Measurements from ENCODE around the gene FRAS1. TPM values are rescaled to one million over a fixed set of nuclear protein-coding genes. Genes with fewer than 3 reads are reported as not detected.
"Not testable (repeated sequence)": the region's sequence is repeated elsewhere in the genome, so short reads cannot be mapped to it uniquely, and the experiment has no call there.

The FRAS1 gene, protein sequence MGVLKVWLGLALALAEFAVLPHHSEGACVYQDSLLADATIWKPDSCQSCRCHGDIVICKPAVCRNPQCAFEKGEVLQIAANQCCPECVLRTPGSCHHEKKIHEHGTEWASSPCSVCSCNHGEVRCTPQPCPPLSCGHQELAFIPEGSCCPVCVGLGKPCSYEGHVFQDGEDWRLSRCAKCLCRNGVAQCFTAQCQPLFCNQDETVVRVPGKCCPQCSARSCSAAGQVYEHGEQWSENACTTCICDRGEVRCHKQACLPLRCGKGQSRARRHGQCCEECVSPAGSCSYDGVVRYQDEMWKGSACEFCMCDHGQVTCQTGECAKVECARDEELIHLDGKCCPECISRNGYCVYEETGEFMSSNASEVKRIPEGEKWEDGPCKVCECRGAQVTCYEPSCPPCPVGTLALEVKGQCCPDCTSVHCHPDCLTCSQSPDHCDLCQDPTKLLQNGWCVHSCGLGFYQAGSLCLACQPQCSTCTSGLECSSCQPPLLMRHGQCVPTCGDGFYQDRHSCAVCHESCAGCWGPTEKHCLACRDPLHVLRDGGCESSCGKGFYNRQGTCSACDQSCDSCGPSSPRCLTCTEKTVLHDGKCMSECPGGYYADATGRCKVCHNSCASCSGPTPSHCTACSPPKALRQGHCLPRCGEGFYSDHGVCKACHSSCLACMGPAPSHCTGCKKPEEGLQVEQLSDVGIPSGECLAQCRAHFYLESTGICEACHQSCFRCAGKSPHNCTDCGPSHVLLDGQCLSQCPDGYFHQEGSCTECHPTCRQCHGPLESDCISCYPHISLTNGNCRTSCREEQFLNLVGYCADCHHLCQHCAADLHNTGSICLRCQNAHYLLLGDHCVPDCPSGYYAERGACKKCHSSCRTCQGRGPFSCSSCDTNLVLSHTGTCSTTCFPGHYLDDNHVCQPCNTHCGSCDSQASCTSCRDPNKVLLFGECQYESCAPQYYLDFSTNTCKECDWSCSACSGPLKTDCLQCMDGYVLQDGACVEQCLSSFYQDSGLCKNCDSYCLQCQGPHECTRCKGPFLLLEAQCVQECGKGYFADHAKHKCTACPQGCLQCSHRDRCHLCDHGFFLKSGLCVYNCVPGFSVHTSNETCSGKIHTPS (N-terminal part only)
- total RNA-seq = 1 to 10 TPM; 2.3 to 8.1 TPM
- long read RNA-seq, donor 1, partial matches to known transcripts = 1 of 6 reads
- long read RNA-seq, donor 1, other reads (novel, unspliced or antisense) = 5 of 6 reads
- long read RNA-seq, donor 2, partial matches to known transcripts = 1 of 1 reads
- long read RNA-seq, donor 2, other reads (novel, unspliced or antisense) = 0 of 1 reads

DNA sequence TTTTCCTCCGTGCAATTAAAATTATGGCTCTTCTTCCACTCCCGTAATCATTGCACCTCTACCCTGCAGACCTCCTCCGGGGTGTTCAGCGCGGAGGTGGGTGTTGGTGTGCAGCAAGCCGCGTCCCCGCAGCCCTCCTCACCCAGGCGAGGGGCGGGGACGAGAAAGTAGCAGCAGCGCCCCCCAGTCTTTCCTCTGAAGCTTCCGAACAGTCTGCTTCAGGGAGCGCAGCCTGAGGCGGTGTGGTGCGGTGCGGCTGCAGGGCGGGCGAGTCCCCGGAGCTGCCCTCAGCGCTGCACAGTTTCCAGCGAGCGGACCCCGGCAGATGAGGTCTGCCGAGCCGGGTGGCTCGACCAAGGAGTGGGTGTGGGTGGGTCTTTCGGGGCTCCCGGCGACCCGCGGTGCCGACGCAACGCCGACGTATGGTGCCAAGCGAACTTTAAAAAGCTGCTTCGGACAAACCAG lies at the start of gene FRAS1:
Gene FRAS1, plus strand, starts transcription at position 189 of the 465 bp plus-strand sequence. CDS start 687 bp downstream, outside the sequence.
- peak; percentile 74 for DNase-seq (ENCODE audit: low spot score)
- intact Hi-C loops (cut with DNase I) = no loop called here

DNA sequence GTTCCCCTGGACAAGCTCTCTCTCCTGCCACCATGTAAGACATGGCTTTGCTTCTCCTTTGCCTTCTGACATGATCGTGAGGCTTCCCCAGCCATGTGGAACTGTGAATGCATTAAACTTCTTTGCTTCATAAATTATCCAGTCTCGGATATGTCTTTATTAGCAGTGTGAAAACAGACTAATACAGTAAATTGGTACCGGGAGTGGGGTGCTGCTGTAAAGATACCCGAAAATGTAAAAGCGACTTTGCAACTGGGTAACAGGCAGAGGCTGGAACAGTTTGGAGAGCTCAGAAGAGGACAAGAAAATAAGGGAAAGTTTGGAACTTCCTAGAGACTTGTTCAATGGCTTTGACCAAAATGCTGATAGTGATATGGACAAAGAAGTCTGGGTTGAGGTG lies 46.1 kb upstream of the FRAS1 start:
- intact Hi-C loops (cut with DNase I); DNase-seq (ENCODE audit: low spot score): not testable (repeated sequence)

DNA sequence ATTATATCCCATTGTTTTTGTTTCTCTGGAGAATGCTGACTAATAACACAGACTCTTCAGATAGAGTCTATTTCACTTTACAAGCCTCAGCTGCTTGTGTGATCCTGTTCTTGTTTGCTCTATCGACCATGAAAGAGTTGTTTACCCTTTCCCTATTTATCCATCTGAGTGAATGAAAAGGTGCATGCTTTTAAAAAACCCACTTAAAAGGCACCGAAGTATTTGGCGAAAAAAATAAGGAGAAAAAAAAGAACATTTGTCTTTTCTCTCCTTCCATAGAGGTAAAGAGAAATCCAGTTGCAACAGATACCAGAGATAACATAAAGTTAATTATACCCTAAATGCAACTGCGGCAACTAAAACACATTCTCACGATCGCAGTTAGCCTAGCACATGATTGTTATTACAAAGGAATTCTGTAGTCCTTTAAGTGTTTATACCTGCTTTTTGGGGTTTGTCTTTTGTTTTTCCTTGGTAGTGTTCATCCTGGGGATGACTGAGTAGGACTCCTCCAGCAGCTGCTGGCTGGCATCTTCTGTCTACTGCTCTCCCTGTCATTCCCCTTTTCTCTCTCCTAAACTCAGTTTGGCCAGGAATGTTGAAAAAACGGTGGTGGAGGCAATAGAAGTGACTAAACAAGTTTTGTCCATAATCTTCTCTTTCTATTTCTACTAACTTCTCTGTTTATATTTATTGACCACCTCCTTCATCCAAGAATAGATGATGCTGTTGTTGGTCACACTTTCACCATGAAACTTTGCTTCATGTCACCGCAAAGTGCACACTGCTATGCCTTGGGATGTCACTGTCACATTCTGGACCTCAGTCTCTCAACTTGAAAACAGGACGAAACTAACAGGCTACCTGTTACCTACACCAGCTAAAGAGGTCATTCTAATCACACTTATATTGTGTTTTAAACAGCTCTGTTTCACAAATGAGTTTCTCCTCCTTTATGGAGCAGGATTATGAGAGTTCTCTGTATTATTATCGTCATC lies 41.9 kb upstream of the FRAS1 start:
- intact Hi-C loops (cut with DNase I) = no loop called here
- no peak for DNase-seq (ENCODE audit: low spot score)

DNA sequence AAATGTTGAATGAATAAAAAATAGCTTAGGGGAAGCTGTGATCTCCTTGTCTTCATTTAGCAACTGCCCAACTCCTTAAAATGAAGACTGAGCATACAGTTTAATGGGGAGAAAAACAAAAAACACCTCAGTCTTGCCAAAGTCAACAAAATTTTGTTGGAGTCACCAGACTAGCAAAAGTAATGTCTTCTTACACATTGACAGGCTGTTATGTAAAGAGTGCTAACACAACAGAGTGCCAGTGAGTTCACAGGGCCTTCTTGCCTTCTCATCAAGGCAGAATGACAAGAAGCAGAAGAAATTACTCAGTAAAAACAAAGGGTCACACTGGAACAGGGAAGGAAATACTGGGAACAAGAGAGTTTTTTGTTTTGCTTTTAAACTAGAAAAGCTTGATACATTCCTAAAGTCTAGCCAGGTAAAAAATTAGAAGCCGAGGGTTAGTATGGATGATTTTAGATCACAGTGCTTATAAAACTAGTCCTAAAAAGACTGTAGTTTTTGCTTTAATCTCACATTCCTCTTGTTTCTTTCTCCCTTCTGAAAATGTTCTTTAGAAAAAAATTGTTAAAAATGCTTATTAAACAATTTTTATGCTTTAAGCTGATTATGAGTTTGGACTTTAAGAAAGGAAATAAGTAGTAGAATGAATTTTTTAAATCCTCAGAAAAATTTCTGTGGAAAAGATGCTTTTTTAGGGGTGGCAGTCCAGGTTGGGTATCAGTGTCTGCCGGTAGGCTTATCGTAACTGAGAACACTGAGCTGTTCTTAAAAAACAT lies 38.7 kb upstream of the FRAS1 start:
- intact Hi-C loops (cut with DNase I) = no loop called here
- DNase-seq (ENCODE audit: low spot score) = no peak

DNA sequence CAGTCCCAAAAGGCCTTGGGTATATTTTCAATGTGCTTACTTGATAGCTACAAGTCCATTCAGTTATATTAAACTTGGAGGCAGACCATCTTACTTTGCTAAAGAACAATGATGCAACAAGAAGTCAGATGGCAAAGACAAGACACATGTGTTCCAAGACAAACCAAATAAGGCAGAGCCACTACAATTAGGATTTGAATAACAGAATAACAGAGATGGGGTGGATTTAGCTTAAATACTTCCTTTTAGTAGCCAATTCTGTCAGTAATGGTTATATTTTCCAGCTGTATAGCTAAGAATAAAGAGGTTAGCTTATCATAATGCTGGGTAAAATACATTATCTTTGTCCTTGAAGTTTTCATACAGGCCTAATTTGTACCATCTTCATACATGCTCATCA lies 37.7 kb upstream of the FRAS1 start:
- no peak for DNase-seq (ENCODE audit: low spot score)
- intact Hi-C loops (cut with DNase I) = no loop called here

DNA sequence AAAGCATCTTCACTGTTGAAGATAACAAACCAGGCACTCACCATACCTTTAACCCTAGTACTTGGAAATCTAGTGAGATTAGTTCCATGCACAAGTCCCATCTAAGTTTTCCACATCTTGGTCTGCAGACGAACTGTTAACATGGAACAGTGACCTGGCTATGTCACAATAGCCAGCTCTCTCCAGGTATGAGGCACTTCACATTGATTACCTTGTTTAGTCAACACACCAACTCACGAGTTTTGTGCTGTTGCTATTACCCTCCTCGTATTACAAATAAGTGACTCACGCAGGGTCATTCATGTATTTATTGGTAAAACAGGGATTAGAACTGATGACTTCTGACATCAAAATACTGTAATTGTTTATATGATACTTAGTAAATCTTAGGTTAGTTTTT lies 36.4 kb upstream of the FRAS1 start:
- intact Hi-C loops (cut with DNase I) = no loop called here

DNA sequence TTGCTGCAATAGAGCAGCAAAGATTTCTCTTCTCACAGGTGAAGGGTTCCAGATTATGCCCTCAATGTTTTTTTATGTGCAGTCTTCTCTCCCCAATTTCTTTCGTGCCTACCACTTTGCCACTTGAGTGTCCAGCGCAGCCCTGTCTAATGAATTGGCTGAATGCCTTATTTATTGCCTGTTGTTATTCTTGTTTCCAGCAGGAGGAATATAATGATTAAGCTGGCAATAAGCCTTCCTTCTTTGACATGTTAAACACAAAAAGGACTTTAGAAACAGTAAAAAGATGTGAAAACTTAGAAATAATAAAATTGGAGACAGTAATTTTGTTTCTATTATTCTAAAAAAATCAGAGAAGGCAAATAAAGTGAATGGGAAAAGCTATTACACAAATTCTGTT lies 34.6 kb upstream of the FRAS1 start:
- intact Hi-C loops (cut with DNase I) = no loop called here

More for the DNA sequence above, 36.4 kb upstream of the FRAS1 start:
- no peak for DNase-seq (ENCODE audit: low spot score)

DNA sequence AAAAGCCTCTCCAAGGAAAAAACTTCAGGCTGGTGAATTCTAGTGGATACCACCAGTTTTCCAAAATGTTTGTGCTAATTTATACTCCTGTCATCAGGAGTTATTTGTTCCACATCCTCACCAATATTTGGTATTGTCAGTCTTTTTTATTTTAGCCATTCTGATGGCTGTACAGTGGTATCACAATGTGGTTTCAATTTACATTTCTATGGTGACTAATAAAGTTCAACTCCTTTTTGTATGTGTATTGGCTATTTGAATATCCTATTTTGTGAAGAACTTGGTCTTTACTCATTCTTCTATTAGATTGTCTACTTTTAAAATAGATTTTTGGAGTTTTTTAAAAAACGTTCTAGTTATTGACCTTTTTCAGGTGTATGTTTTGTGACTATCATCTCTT lies 33.0 kb upstream of the FRAS1 start:
- no peak for DNase-seq (ENCODE audit: low spot score)
- intact Hi-C loops (cut with DNase I) = no loop called here

More for the DNA sequence above, 34.6 kb upstream of the FRAS1 start:
- DNase-seq (ENCODE audit: low spot score) = no peak

DNA sequence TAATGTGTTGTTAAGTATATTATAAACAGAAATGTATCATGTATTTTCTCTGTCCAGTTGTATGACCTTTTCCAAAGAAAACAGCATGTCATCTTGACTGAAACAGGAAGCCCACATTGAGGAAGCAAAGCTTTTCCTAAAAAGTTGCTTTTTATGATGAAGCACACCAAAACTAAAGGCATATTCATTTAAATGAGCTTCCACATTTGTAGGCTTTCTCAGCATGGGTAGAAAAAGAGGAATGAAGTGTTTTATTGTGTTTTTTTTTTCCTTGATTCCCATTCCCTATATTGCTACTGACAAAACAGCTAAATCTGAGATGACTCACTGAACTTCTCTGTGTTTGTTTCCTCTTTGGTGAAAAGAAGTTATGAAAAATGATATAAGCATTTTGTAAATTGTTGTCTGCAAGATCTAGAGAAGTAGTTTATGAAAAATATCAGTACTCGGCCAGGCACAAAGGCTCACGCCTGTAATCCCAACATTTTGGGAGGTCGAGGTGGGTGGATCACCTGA lies 32.5 kb upstream of the FRAS1 start:
- intact Hi-C loops (cut with DNase I) = no loop called here

DNA sequence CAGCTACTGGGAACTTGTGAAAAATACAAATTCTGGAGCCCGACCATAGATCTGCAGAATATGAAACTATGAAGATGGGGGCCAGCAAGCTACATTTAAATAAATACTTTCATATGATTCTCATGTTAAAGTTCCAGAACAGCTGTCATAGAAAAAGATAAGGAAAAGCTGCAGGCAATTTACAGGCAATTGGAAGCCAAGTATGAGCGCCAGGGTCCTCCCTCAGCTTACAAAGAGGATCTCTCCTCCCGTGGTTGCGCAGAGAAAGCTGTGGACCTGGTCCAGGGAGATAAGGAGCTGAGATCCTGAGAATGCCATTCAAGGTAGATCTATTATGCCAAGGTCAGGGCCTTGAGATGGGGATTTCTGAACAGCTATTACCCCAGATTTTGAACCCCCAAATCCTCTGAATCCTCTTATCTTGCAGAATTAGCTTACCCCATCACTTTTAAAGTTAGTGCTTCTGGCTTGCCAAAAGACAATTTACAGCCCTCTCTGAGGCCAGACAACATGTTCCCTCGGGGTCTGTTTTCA lies 25.6 kb upstream of the FRAS1 start:
- intact Hi-C loops (cut with DNase I) = no loop called here
- DNase-seq (ENCODE audit: low spot score) = no peak

More for the DNA sequence above, 32.5 kb upstream of the FRAS1 start:
- no peak for DNase-seq (ENCODE audit: low spot score)

DNA sequence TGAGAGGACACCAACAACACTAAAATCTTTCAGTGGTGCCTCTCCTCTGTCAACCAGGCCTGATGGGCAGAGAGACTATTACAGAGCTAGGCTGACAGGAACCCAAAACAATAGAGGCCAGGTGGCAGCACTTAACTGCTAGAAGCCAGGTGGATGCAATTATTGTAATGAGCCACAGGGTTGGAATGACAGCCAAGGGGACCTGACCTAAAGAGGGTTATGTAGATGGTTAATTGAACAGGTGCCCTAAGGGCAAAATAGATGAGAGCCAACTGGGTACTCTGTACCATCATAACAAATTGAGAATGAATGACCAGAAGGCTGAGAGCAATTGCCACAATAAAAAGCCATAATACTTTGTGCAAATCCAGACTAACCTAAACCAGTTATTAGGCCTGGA lies 24.7 kb upstream of the FRAS1 start:
- no peak for DNase-seq (ENCODE audit: low spot score)
- intact Hi-C loops (cut with DNase I) = no loop called here

DNA sequence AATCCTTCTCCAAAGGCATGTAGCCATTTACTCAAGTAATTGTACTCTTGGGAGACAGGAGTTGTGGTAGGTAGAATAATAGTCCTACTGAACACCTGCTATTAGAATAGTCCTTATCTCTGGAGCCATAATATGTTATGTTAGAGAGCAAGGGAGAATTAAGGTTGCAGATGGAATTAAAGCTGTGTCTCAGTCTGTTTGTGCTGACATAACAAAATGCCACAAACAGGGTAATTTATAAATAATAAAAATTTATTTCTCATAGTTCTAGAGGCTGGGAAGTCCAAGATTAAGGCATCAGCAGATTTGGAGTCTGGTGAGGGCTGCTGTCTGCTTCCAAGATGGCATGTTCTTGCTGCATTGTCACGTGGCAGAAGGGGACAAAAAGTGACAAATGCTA lies 24.2 kb upstream of the FRAS1 start:
- intact Hi-C loops (cut with DNase I) = no loop called here

DNA sequence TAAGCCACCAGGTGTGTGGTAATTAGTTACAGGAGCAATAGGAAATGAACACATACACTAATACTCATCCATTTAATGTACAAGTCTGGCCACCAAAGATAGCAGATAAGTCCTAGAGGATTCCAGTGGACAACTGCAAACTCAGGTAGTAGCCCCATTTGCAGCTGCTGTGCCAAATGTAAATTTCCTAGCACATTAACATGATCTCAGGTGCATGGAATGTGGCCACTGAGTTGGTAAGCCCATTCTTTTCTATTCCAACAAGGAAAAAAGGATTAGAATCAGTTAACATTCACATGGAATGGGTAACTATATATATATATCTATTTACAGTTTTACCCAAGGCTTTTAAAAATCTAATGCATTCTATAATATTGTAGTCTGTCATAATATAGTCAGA lies 23.3 kb upstream of the FRAS1 start:
- DNase-seq (ENCODE audit: low spot score) = no peak
- intact Hi-C loops (cut with DNase I) = no loop called here

More for the DNA sequence above, 24.2 kb upstream of the FRAS1 start:
- DNase-seq (ENCODE audit: low spot score) = no peak

DNA sequence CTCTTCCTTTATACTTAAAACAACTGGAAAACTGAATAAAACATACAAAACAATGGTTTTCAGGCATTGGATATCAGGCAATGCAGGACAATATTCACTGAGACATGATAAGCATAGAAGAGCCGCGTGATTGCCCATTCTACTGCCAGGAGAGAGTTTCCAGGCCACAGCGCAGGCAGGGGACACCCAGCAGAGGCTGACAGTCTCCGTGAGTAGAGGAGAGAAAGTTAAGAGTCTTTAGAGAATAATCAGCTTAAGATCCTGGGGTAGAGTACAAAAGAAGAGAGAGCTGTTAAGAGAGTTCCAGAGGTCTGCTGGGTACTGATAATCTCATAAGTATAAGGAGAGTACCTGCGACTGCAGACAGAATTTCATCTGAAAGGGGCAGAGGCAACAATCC lies 18.4 kb upstream of the FRAS1 start:
- no peak for DNase-seq (ENCODE audit: low spot score)
- intact Hi-C loops (cut with DNase I) = no loop called here

DNA sequence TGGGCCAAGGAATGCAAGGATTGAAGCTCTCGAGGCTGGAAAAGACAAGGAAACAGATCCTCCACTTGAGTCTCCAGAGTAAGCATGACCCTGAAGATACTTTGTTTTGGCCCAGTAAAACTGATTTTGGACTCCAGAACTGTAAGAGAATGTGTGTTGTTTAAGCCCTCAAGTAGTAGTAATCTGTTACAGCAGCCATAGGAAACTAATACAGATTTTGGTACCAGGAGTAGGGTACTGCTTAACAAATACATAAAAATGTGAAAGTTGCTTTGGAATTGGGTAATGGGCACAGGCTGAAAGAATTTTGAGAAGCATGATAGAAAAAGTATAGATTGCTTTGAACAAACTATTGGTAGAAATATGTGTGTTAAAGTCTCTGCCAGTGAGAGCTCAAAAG lies 17.4 kb upstream of the FRAS1 start:
- no peak for DNase-seq (ENCODE audit: low spot score)
- intact Hi-C loops (cut with DNase I) = no loop called here

DNA sequence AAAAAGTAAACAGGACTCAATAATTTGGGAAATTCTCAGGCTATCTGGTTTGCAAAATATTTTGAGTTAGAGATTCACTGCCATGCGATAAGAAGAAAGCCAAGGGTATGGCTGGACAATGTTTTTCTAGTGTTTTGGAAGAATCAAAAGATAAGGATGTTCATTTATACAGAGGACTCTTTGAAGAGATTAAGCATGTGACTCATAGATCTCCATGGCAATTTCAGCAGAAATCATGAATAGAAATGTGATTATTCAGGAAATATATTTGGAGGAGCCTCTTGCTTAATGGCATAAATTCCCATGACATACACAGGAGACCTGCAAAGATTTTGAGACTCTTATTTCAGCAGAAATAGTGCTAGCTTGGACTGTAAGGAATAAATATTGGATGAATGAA lies 16.7 kb upstream of the FRAS1 start:
- no peak for DNase-seq (ENCODE audit: low spot score)
- intact Hi-C loops (cut with DNase I) = no loop called here

DNA sequence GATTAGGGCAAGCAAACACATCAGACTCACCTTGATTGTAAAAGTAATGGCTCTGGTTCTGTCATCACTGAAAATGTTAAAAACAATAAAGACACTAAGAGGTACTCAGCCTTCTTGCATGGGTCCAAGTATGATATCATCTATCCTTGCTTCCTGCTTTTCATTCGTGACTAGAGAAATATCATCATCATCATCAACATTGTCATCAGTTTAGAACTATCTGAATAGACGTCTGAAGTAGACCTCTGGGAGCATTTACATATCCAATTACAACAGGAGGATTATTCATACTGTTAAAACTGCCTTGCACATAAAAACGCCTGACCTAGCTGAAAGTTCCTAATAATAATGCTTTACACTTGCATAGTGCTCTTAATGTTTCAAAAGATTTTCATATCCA lies 9.8 kb upstream of the FRAS1 start:
- DNase-seq (ENCODE audit: low spot score) = no peak
- intact Hi-C loops (cut with DNase I) = no loop called here

Data from posterior vena cava (tissue), 2 donors.